IMR-90 (cell line): ENCODE results near the gene BBS1.

ENCODE experiments used
- CHD1 ChIP-seq: IDR thresholded peaks from 2 replicates; pipeline ENCODE4 v1.6.1; 2012; ENCODE audit warnings: low read depth, low read length, improper control_type of control experiment
- CTCF ChIP-seq: conservative IDR thresholded peaks from 2 replicates; pipeline ENCODE4 v1.5.1; 2012; ENCODE audit warnings: mild to moderate bottlenecking, low read depth, low read length, improper control_type of control experiment
- ELK1 ChIP-seq: fragments of 150-350 bp; IDR thresholded peaks from 2 replicates; pipeline ENCODE4 v1.6.1; 2016; ENCODE audit warnings: low read depth, mild to moderate bottlenecking, low read length, moderate library complexity, borderline replicate concordance
- FOS ChIP-seq: fragments of 150-350 bp; IDR thresholded peaks from 2 replicates; pipeline ENCODE4 v1.6.1; 2016; ENCODE audit warnings: low read depth, low read length
- MAFK ChIP-seq: IDR thresholded peaks from 2 replicates; pipeline ENCODE4 v1.6.1; 2012; ENCODE audit warnings: low read depth, low read length, improper control_type of control experiment
- NFE2L2 ChIP-seq: fragments of 150-350 bp; IDR thresholded peaks from 2 replicates; pipeline ENCODE4 v1.6.1; 2016; ENCODE audit warnings: low read depth, mild to moderate bottlenecking, low read length
- POLR2A ChIP-seq: IDR thresholded peaks from 2 replicates; pipeline ENCODE4 v1.6.1; 2012; ENCODE audit warnings: mild to moderate bottlenecking, low read depth, low read length
- RAD21 ChIP-seq: IDR thresholded peaks from 2 replicates; pipeline ENCODE4 v1.6.1; 2012; ENCODE audit warnings: low read length, improper control_type of control experiment
- RCOR1 ChIP-seq: IDR thresholded peaks from 2 replicates; pipeline ENCODE4 v1.6.1; 2012; ENCODE audit warnings: mild to moderate bottlenecking, low read length, improper control_type of control experiment; ENCODE audit not compliant: insufficient replicate concordance
- RFX5 ChIP-seq: IDR thresholded peaks from 2 replicates; pipeline ENCODE4 v1.8.0; 2012; ENCODE audit warnings: low read depth, mild to moderate bottlenecking, low read length, moderate library complexity
- USF2 ChIP-seq: fragments of 150-350 bp; IDR thresholded peaks from 2 replicates; pipeline ENCODE4 v1.6.1; 2017; ENCODE audit warnings: mild to moderate bottlenecking, antibody characterized with exemption, low read length, low read depth

- TF ChIP-seq CTCF (no peak), RFX5 (no peak), POLR2A (no peak), ELK1 (no peak), RAD21 (no peak), CHD1 (no peak), RCOR1 (no peak), USF2 (no peak), MAFK (no peak), NFE2L2 (no peak), FOS (no peak)
Measured at GRCh38 chr11:66498506-66498905, 11.9 kb upstream of the BBS1 start.
